ENCODE data around the gene DOK6. TPM values are rescaled to one million over a fixed set of nuclear protein-coding genes. Genes with fewer than 3 reads are reported as not detected.

Gene DOK6
- total and polyA plus RNA-seq, 12 donors = 0.37 to 12.5 (median 4.6) TPM

- no peak for ATAC-seq
- TF ChIP-seq CTCF (IDR thresholded peaks at IDR 0.05) = no peak
- no peaks in the 10 kb centered on the region for H3K27me3 ChIP-seq
- DNase-seq = no peak
- no peaks in the 10 kb centered on the region for H3K36me3 ChIP-seq
- no peak overlapping the region for H3K27ac ChIP-seq
- H3K9me3 ChIP-seq = no peaks in the 10 kb centered on the region
- intact Hi-C loops (cut with DNase I) = no loop called here
- WGBS, 2 donors = 92 to 93% methylated on average over 4 of the region's 4 CpGs
- no peak overlapping the region for H3K4me3 ChIP-seq
- H3K4me1 ChIP-seq = no peaks in the 10 kb centered on the region
Measured at GRCh38 chr18:69616114-69616513, 215.4 kb downstream of the DOK6 start.

GRCh38 chr18:69617408-69617807 lies 216.7 kb downstream of the DOK6 start:
- DNase-seq (no peak), ATAC-seq (no peak)
- TF ChIP-seq CTCF (IDR thresholded peaks at IDR 0.05) = no peak
- H3K9me3 ChIP-seq = no peaks in the 10 kb centered on the region
- no peak overlapping the region for H3K4me3 ChIP-seq
- WGBS, 2 donors = 91 to 94% methylated on average over 4 of the region's 4 CpGs
- intact Hi-C loops (cut with DNase I) = no loop called here
- H3K27me3 ChIP-seq = no peaks in the 10 kb centered on the region
- H3K4me1 ChIP-seq = no peaks in the 10 kb centered on the region
- H3K27ac ChIP-seq = no peak overlapping the region
- H3K36me3 ChIP-seq = no peaks in the 10 kb centered on the region

- ATAC-seq (no peak), DNase-seq (no peak)
- Histone ChIP-seq H3K4me1 (no peaks in the 10 kb centered on the region), H3K27ac (no peak overlapping the region), H3K27me3 (no peaks in the 10 kb centered on the region), H3K4me3 (no peak overlapping the region), H3K9me3 (no peaks in the 10 kb centered on the region), H3K36me3 (no peaks in the 10 kb centered on the region)
- intact Hi-C loops (cut with DNase I) = no loop called here
- 79 to 81% methylated on average over 4 of the region's 4 CpGs for WGBS, 2 donors
- no peak for TF ChIP-seq CTCF (IDR thresholded peaks at IDR 0.05)
Measured at GRCh38 chr18:69617888-69618287, 217.2 kb downstream of the DOK6 start.

GRCh38 chr18:69622184-69622583 lies 221.5 kb downstream of the DOK6 start:
- ATAC-seq = no peak
- TF ChIP-seq CTCF (IDR thresholded peaks at IDR 0.05) = no peak
- Histone ChIP-seq H3K9me3 (no peaks in the 10 kb centered on the region), H3K4me1 (no peaks in the 10 kb centered on the region), H3K27ac (no peak overlapping the region), H3K36me3 (no peaks in the 10 kb centered on the region), H3K27me3 (no peaks in the 10 kb centered on the region), H3K4me3 (no peak overlapping the region)
- 30 to 42% methylated on average over 3 of the region's 3 CpGs for WGBS, 2 donors
- no peak for DNase-seq
- intact Hi-C loops (cut with DNase I) = no loop called here

- Histone ChIP-seq H3K36me3 (no peaks in the 10 kb centered on the region), H3K4me1 (no peaks in the 10 kb centered on the region), H3K4me3 (no peak overlapping the region), H3K27ac (no peak overlapping the region), H3K9me3 (no peaks in the 10 kb centered on the region), H3K27me3 (no peaks in the 10 kb centered on the region)
- ATAC-seq = no peak
- intact Hi-C loops (cut with DNase I) = no loop called here
- DNase-seq = no peak
- WGBS, 2 donors = 92 to 100% methylated on average over 1 of the region's 1 CpG
- no peak for TF ChIP-seq CTCF (IDR thresholded peaks at IDR 0.05)
Measured at GRCh38 chr18:69622961-69623360, 222.3 kb downstream of the DOK6 start.
